ENCODE data around the gene SETDB1.

DNA sequence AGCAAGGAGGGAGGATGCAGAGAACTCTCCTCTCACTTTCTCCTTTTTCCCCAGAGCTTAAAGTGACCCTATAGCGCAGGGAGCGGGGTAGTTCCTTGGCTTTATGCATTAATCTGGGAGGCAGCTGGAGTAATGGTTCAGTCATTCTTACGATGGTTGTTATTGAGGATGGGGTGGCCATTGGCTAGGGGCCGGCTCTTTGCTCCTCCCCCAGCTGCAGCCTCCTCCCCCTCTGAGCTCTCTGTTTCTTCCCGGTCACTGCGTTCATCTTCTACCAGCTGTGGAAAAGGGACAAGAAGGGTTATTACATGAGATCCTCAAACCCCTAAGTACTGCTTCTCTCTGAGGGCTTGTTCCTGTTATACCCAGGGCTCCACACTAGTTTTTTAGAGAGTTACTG, 39.8 kb downstream of the SETDB1 start:
- TF ChIP-seq, protein P1, sequence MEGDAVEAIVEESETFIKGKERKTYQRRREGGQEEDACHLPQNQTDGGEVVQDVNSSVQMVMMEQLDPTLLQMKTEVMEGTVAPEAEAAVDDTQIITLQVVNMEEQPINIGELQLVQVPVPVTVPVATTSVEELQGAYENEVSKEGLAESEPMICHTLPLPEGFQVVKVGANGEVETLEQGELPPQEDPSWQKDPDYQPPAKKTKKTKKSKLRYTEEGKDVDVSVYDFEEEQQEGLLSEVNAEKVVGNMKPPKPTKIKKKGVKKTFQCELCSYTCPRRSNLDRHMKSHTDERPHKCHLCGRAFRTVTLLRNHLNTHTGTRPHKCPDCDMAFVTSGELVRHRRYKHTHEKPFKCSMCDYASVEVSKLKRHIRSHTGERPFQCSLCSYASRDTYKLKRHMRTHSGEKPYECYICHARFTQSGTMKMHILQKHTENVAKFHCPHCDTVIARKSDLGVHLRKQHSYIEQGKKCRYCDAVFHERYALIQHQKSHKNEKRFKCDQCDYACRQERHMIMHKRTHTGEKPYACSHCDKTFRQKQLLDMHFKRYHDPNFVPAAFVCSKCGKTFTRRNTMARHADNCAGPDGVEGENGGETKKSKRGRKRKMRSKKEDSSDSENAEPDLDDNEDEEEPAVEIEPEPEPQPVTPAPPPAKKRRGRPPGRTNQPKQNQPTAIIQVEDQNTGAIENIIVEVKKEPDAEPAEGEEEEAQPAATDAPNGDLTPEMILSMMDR (IDR thresholded peaks at IDR 0.05), result no peak
- no peak for TF ChIP-seq POLR2A (IDR thresholded peaks at IDR 0.05)
